Endothelial cell of umbilical vein (primary cell): ENCODE results near the gene KIRREL2. TPM values are rescaled to one million over a fixed set of nuclear protein-coding genes. Genes with fewer than 3 reads are reported as not detected.

Source experiments
- BruUV-seq: library from RNA; stranded (reverse); fragments of 400-500 nt; replicated peaks from 2 replicates; lab custom pipeline; 2021; lab: Mats Ljungman, UMichigan
- CTCF ChIA-PET: fragments of 300-600, 350-600 bp; sonication (Branson Sonifier 250); formaldehyde crosslinking; loops from one replicate; lab custom pipeline; 2021; ENCODE audit warnings: antibody characterized with exemption, inconsistent platforms; lab: Charles Lee
- POLR2A ChIA-PET: fragments of 300-600, 350-600 bp; sonication (Branson Sonifier 250); formaldehyde crosslinking; loops from one replicate; lab custom pipeline; 2021; ENCODE audit warnings: antibody characterized with exemption, inconsistent platforms; lab: Charles Lee
- DNase-seq: peaks from one replicate; pipeline ENCODE4 v3.0.0-alpha.2; 2011; ENCODE audit warnings: low read depth, low spot score
- FAIRE-seq: peaks from 2 replicates; lab custom pipeline; 2011; peaks lifted over from hg19 to GRCh38; lab: Jason Lieb, UNC
- H2AFZ ChIP-seq: 2 replicates; pipeline ENCODE4 v1.6.0; 2012; ENCODE audit warnings: low read depth, low read length, control low read depth, inconsistent platforms
- H3K27ac ChIP-seq: 2 replicates; pipeline ENCODE4 v1.5.1; 2011; ENCODE audit warnings: low read depth, mild to moderate bottlenecking, control low read depth, low read length, moderate library complexity; ENCODE audit not compliant: insufficient read depth
- H3K27me3 ChIP-seq, 2 experiments: 2 replicates each; pipeline versions ENCODE4 v1.6.0 to v1.6.1; 2011; ENCODE audit warnings: low read length in 2 of 2, mixed read lengths in 1 of 2; ENCODE audit not compliant: control insufficient read depth in 2 of 2, insufficient read depth in 2 of 2
- H3K36me3 ChIP-seq, 2 experiments: 2 replicates in 1 of 2; 3 replicates in 1 of 2; pipeline ENCODE4 v1.5.1; 2011; ENCODE audit warnings: low read length in 2 of 2, mild to moderate bottlenecking in 1 of 2, moderate library complexity in 1 of 2; ENCODE audit not compliant: control insufficient read depth in 2 of 2, insufficient read depth in 2 of 2; ENCODE audit errors: extremely low read depth in 1 of 2
- H3K4me1 ChIP-seq: 3 replicates; pipeline ENCODE4 v1.5.1; 2011; ENCODE audit warnings: mild to moderate bottlenecking, low read length; ENCODE audit not compliant: control insufficient read depth, insufficient read depth; ENCODE audit errors: extremely low read depth
- H3K4me2 ChIP-seq: 2 replicates; pipeline ENCODE4 v1.6.1; 2011; ENCODE audit warnings: low read length, control low read depth, mixed read lengths; ENCODE audit not compliant: insufficient read depth
- H3K4me3 ChIP-seq, 3 experiments: fragments of 200-600 bp in 1 of 3; sonication (generic), shearing (Covaris generic) in 1 of 3; replicated peaks in 1 of 3; 2 replicates each; pipeline ENCODE4 v1.5.1; 2011 to 2016; ENCODE audit warnings: control low read depth in 3 of 3, low read length in 3 of 3, mild to moderate bottlenecking in 2 of 3, inconsistent platforms in 1 of 3, low read depth in 1 of 3, moderate library complexity in 1 of 3; ENCODE audit not compliant: insufficient read depth in 1 of 3
- H3K79me2 ChIP-seq: 2 replicates; pipeline ENCODE4 v1.6.0; 2012; ENCODE audit warnings: low read length, inconsistent platforms; ENCODE audit not compliant: control insufficient read depth, insufficient read depth
- H3K9ac ChIP-seq: replicated peaks from 2 replicates; pipeline ENCODE3; 2011; ENCODE audit warnings: low read length, control low read depth; ENCODE audit not compliant: insufficient read depth; ENCODE audit errors: extremely low read depth
- H3K9me1 ChIP-seq: replicated peaks from 3 replicates; pipeline ENCODE4 v1.6.0; 2011; ENCODE audit warnings: mild to moderate bottlenecking, low read length; ENCODE audit not compliant: control insufficient read depth, insufficient read depth; ENCODE audit errors: extremely low read depth
- H3K9me3 ChIP-seq: replicated peaks from 2 replicates; pipeline ENCODE4 v1.5.1; 2012; ENCODE audit warnings: low read length, inconsistent platforms; ENCODE audit not compliant: control insufficient read depth, insufficient read depth
- H4K20me1 ChIP-seq: replicated peaks from 2 replicates; pipeline ENCODE3; 2011; ENCODE audit warnings: mild to moderate bottlenecking, low read length; ENCODE audit not compliant: control insufficient read depth, insufficient read depth; ENCODE audit errors: extremely low read depth
- CTCF ChIP-seq, 2 donors: IDR thresholded peaks; 1 replicate in 1 of 2; 2 replicates in 1 of 2; pipeline ENCODE4 v1.5.1; 2011; ENCODE audit warnings: low read length in 2 of 2, mild to moderate bottlenecking in 2 of 2, moderate library complexity in 2 of 2, control low read depth in 1 of 2, inconsistent platforms in 1 of 2, low read depth in 1 of 2; ENCODE audit not compliant: insufficient read depth in 1 of 2; ENCODE audit errors: extremely low read depth in 1 of 2
- EZH2 ChIP-seq: IDR thresholded peaks from 2 replicates; pipeline ENCODE4 v1.6.1; 2012; ENCODE audit warnings: borderline replicate concordance, low read depth, mild to moderate bottlenecking, moderate library complexity, low read length, inconsistent platforms; ENCODE audit not compliant: severe bottlenecking
- FOS ChIP-seq: IDR thresholded peaks from 2 replicates; pipeline ENCODE4 v1.6.1; 2011; ENCODE audit warnings: mild to moderate bottlenecking, low read length, moderate library complexity, borderline replicate concordance; ENCODE audit not compliant: insufficient read depth
- GATA2 ChIP-seq: IDR thresholded peaks from 2 replicates; pipeline ENCODE4 v1.7.0; 2011; ENCODE audit warnings: low read depth, mild to moderate bottlenecking, moderate library complexity, mixed read lengths, low read length; ENCODE audit not compliant: insufficient read length, insufficient read depth
- JUN ChIP-seq: IDR thresholded peaks from 2 replicates; pipeline ENCODE4 v1.6.1; 2011; ENCODE audit warnings: borderline replicate concordance, low read depth; ENCODE audit not compliant: insufficient read length, insufficient read depth
- MAX ChIP-seq: IDR thresholded peaks from 2 replicates; pipeline ENCODE4 v1.6.1; 2011; ENCODE audit not compliant: insufficient read depth, insufficient read length
- MYC ChIP-seq: IDR thresholded peaks from one replicate; pipeline ENCODE4 v1.6.1; 2011; ENCODE audit warnings: mild to moderate bottlenecking, low read depth, low read length
- POLR2A ChIP-seq: IDR thresholded peaks from 2 replicates; pipeline ENCODE4 v1.6.1; 2012; ENCODE audit warnings: low read depth, mild to moderate bottlenecking, control low read depth, low read length
- POLR2AphosphoS5 ChIP-seq: IDR thresholded peaks from 2 replicates; pipeline ENCODE4 v1.6.1; 2012; ENCODE audit warnings: low read depth, mild to moderate bottlenecking, control low read depth, low read length, moderate library complexity; ENCODE audit not compliant: insufficient read depth
- dilution Hi-C: fragments of 300-500 bp; cut with MboI; formaldehyde crosslinking; loops from one replicate; pipeline ENCODE4 v1.15.0; 2019; ENCODE audit warnings: low sequenced_read_pairs; ENCODE audit not compliant: extremely low pct_ligation_motif_present
- intact Hi-C: fragments of 100-400 bp; cut with micrococcal nuclease; formaldehyde crosslinking; loops from one replicate; pipeline ENCODE4 v1.10.0; 2022
- polyA plus RNA-seq, 4 experiments: library from polyadenylated mRNA; depleted of rRNA in 3 of 4; stranded (reverse) in 3 of 4; unstranded in 1 of 4; fragments of >200 nt; gene quantifications; 2 replicates each; pipeline versions ENCODE4 v1.2.1 to v1.2.3, GENCODE V29; 2011 to 2012; ENCODE audit warnings: missing spikeins in 1 of 4
- total RNA-seq: library from RNA; stranded (reverse); gene quantifications from 2 replicates; pipeline ENCODE4 v1.2.3, GENCODE V29; 2021

The KIRREL2 gene
- total and polyA plus RNA-seq, 2 donors (not counting 3 experiments of a cell fraction or from before 2014, with no cell fraction given) = not detected

DNA sequence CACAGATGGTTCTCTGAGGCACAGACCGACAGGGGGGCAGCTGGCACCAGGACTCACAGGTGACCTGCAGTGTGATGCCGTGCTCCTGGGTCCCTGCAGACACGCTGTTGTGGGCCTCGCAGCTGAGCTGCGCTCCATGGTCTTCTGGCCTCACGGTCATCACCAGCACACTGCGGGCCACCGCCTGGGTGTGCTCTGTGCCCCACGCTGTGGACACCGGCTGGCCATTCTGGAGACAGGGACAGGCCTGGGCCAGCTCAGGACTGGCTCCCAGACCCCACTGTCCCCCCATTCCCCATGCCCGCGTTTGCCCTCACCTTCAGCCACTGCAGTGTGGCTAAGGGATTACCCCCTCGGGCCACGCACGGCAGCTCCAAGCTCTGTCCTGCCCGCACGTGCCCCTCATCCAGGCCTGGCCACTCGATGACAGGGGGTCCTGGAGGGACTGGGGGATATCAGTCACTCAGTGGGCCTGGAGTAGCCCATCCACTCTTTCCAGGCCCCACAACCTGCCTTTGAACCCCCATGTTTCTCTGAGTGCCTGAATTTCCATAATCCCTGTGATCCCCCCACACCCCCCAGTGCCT, 7.7 kb upstream of the KIRREL2 start:
- no peaks in the 10 kb centered on the region for H3K9me1 ChIP-seq
- H3K36me3 ChIP-seq = no peaks in the 10 kb centered on the region
- TF ChIP-seq JUN = no peak
- TF ChIP-seq CTCF (IDR thresholded peaks at IDR 0.05; ENCODE audit: extremely low read depth in 1 of 2, insufficient read depth in 1 of 2, low read depth in 1 of 2, low read length in 2 of 2) = no peak
- TF ChIP-seq MYC = no peak
- H2AFZ ChIP-seq = no peak overlapping the region
- ChIA-PET POLR2A (no interaction called here), CTCF (no interaction called here)
- BruUV-seq = no TSS peak
- intact Hi-C loops (no loop called here), dilution Hi-C loops (no loop called here)
- H3K4me3 ChIP-seq = no peak overlapping the region
- H3K79me2 ChIP-seq = no peaks in the 10 kb centered on the region
- H3K9ac ChIP-seq = no peak overlapping the region
- H3K4me2 ChIP-seq = no peak overlapping the region
- no peaks in the 10 kb centered on the region for H3K9me3 ChIP-seq
- FAIRE-seq (no peak), DNase-seq (no peak)
- H3K27me3 ChIP-seq = peaks cover 20 to 27% of the 10 kb centered on the region in 2 experiments
- H3K27ac ChIP-seq = no peak overlapping the region
- no peaks in the 10 kb centered on the region for H4K20me1 ChIP-seq
- H3K4me1 ChIP-seq = no peaks in the 10 kb centered on the region

GRCh38 chr19:35851213-35852028, 5.3 kb upstream of the KIRREL2 start:
- intact Hi-C loops (no loop called here), dilution Hi-C loops (no loop called here)
- DNase-seq (no peak), FAIRE-seq (no peak)
- H3K9me3 ChIP-seq = no peaks in the 10 kb centered on the region
- H3K79me2 ChIP-seq = no peaks in the 10 kb centered on the region
- H4K20me1 ChIP-seq = no peaks in the 10 kb centered on the region
- no peak overlapping the region for H3K9ac ChIP-seq
- H2AFZ ChIP-seq = no peak overlapping the region
- H3K9me1 ChIP-seq = no peaks in the 10 kb centered on the region
- POLR2A ChIA-PET = no interaction called here
- no peak overlapping the region for H3K27ac ChIP-seq
- TF ChIP-seq CTCF (IDR thresholded peaks at IDR 0.05; ENCODE audit: extremely low read depth in 1 of 2, insufficient read depth in 1 of 2, low read depth in 1 of 2, low read length in 2 of 2) = no peak
- no peak for TF ChIP-seq GATA2
- TF ChIP-seq POLR2AphosphoS5 = no peak
- TF ChIP-seq FOS = no peak
- no peak for TF ChIP-seq MYC
- TF ChIP-seq POLR2A = no peak
- TF ChIP-seq MAX = no peak
- no peak for TF ChIP-seq EZH2
- no peak for TF ChIP-seq JUN
- H3K27me3 ChIP-seq = peaks cover 2 to 17% of the 10 kb centered on the region in 2 experiments
- H3K4me1 ChIP-seq = no peaks in the 10 kb centered on the region
- H3K4me3 ChIP-seq = no peak overlapping the region
- no peak overlapping the region for H3K4me2 ChIP-seq
- no TSS peak for BruUV-seq
- no peaks in the 10 kb centered on the region for H3K36me3 ChIP-seq
- CTCF ChIA-PET = no interaction called here
